Measurements from ENCODE around the gene GDA.
"Not testable (repeated sequence)": the region's sequence is repeated elsewhere in the genome, so short reads cannot be mapped to it uniquely, and the experiment has no call there.

The GDA gene

GRCh38 chr9:72289401-72289800 lies 140.2 kb downstream of the GDA start:
- no peak for DNase-seq

GRCh38 chr9:72290311-72290710 lies 141.1 kb downstream of the GDA start:
- no peak for DNase-seq

- DNase-seq, result not testable (repeated sequence)
Measured at GRCh38 chr9:72291576-72291975, 142.3 kb downstream of the GDA start.

GRCh38 chr9:72292256-72292682 lies 143.0 kb downstream of the GDA start:
- peak; percentile 66 for DNase-seq

GRCh38 chr9:72292874-72293607 lies 143.8 kb downstream of the GDA start:
- peak; percentile 78 for DNase-seq

GRCh38 chr9:72294936-72295335 lies 145.7 kb downstream of the GDA start:
- DNase-seq, result peak; percentile 82

GRCh38 chr9:72297516-72297915 lies 148.3 kb downstream of the GDA start:
- no peak for DNase-seq

- no peak for DNase-seq
Measured at GRCh38 chr9:72299017-72299603, 149.9 kb downstream of the GDA start.

- no peak for DNase-seq
Measured at GRCh38 chr9:72300873-72301272, 151.6 kb downstream of the GDA start.

Data from NCI-H226 (cell line).